Midbrain (tissue), 1 donor: Measurements from ENCODE around the gene CRAMP1.
"Not testable (repeated sequence)": the region's sequence is repeated elsewhere in the genome, so short reads cannot be mapped to it uniquely, and the experiment has no call there.

Source experiments
- DNase-seq: peaks from one replicate; lab custom pipeline; 2025; lab: John Stamatoyannopoulos, UW

CRAMP1 gene

DNA sequence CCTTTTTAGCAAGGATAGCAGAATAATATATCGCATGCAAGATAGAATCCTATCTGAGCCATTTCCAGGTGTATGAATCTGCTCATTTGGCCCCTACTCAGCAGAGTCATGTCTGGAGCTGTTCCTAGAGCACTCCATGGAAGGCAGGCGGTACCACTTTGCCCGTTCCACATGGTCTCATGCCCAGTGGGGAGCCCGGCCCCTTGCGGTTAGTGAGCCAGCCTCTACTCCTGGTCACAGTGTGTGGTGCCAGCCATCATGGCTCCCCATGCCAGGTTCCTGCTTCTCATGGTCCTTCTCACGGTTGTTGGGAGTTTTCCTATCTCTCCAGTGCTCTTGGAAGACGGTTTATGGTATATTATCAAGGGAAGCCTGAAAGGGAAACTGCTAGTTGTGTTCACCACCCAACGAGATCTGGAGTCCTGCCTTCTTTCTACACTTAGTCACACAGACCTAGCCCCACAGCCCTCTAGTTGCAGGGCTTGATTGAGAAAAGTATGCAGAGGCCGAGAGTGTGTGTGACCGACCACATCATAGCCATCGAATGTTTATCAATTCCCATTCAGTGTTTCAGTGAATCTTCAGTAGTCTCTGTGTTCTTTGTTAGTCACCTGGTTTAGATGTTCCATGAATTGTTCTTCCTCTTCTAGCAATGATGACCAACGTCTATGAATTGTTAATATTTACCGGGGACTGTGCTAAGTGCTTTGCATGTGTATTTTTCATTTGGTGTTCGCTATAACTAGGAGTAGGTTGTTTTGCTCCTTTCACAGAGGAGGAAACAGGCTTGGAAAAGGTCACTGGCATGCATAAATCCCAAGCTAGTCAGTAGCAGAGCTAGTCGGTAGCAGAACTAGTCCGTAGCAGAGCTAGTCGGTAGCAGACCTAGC lies 75.5 kb downstream of the CRAMP1 start:
- DNase-seq, result no peak

DNA sequence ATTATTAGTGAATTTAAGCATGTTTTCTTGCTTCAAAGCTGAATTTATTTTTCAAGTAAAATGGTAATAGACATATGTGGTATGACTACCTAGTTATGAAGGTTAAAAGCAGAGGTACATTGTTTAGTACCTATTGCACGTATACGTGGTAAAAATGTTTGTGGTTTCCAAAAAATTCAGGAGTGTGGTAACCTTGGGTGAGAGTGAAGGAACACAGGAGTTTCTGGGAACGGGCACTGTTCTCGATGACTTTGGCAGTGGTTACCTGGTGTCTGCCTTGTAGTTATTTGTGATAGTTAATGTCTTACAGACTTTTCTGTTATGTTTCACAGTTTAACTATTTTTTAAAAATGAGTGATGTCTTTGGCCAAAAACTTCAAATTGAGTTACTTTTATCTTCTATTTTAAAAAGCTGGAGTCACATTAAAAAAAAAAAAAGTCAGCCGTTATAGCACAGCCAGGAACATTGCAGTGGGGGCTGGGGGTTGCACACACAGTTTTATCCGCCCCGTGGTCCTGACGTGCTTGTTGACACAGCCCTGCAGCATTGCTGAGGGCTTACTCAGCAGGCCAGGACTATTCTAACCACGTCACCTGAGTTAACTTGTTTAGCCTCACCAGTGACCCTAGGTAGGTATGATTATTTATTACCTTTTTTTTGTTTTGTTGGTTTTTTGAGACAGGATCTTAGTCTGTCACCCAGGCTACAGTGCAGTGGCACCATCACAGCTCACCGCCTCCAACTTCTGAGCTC lies 76.8 kb downstream of the CRAMP1 start:
- no peak for DNase-seq

DNA sequence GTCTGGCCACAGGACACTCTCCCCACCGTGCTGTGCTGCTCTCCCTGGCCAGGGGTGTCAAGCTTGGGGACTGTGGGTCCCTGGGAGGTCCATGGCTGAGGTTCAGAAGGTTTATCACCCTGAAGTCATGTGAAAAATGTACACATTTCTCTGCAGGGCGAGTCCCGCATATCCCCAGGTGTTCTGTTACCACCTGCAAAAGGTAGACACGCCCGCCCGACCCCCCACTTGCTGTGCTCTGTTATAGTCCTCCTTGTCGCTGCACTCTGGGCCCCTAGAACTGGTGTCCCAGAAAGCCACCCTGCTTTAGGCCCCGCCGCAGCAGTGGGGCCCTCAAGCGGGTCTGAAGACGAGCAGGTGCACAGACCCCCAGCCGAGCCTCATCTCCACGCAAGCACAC lies 77.7 kb downstream of the CRAMP1 start:
- no peak for DNase-seq

DNA sequence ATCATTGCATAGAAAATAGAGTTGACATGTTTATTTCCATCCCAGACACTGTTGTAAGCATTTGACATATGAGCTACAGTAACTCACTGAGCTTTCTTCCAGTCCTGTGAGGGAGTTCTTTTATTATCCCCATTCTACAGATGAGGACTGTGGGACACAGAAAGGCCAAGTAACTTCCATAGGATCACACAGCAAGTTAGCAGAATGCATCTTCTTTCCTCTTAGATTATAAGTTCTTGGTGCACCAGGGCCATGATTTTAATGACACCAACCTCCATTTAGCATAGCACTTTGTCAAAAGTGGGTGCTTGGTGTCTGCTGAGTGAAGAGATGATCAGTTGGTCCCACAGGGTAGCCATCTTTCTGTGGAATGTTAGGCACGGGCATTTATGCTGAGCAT lies 78.7 kb downstream of the CRAMP1 start:
- no peak for DNase-seq

DNA sequence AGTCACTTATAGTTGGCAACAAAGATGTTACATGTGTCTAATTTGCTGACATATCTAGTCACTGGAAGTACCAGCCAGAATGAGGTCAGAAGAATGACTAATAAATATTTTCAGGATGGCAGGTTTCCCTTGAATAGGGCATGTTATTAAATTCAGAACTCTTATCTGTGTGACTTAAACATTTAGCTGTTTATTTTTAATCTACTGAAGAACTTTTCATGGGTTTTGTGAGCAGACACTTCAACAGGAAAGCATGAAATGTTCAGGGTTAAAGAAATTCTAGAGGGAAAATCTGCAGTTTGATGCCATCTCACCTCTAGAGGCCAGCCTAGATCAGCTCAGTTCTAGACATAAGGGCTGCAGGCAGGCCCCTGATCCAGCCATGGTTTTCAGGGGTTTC lies 79.1 kb downstream of the CRAMP1 start:
- no peak for DNase-seq

DNA sequence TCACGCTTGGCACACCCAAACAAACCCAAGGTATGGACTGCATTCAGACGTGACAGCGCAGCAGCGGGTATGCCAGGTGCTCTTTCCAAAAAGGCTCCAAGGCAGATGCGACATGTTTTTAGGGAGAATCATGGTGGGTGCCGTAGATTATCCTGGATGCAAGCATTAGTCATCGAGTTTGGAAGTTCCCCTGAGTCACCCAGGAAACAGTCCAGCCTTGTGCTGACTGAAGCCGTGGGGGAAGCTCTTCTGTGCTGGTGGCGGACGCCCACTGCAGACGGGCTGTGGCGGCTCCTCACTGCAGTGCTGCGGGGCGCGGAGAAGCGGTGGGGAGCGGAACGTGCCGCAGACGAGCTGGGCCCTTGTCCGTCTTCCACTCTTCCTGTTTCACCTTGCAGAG lies 79.8 kb downstream of the CRAMP1 start:
- no peak for DNase-seq

DNA sequence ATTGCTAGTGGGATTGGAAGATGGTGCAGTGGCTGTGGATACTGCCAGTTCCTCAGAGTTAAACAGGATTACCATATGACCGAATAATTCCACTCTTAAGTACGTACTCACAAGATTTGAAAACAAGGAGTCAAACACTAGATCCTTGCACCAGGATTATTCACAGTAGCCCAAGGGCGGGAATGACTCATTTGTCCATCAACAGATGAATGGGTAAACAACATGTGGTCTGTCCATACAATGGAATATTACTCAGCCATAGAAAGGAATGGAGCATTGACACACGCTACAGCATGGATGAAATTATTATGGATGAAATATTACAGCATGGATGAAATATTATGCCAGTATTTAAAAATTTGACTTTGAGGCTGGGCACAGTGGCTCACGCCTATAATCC lies 84.7 kb downstream of the CRAMP1 start:
- DNase-seq, result no peak

DNA sequence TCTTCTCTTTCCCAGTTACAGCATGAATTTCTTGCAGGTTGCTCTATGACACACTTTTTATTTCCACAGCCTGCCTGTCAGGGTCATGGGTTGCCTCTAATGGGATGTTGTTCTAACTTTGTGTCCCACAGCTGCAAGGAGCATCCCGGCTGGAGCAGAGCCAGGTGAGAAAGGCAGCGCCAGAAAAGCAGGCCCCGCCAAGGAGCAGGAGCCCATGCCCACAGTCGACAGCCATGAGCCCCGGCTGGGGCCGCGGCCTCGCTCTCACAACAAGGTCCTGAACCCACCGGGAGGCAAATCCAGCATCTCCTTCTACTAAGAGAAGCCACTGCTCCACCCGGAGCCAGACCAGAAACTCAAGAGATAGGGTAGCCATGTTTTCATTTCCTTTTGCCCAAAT lies 86.5 kb downstream of the CRAMP1 start:
- no peak for DNase-seq

DNA sequence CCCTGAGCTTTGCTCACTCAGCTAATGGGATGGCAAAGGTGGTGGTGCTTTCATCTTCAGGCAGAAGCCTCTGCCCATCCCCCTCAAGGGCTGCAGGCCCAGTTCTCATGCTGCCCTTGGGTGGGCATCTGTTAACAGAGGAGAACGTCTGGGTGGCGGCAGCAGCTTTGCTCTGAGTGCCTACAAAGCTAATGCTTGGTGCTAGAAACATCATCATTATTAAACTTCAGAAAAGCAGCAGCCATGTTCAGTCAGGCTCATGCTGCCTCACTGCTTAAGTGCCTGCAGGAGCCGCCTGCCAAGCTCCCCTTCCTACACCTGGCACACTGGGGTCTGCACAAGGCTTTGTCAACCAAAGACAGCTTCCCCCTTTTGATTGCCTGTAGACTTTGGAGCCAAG lies 88.1 kb downstream of the CRAMP1 start:
- DNase-seq, result no peak

DNA sequence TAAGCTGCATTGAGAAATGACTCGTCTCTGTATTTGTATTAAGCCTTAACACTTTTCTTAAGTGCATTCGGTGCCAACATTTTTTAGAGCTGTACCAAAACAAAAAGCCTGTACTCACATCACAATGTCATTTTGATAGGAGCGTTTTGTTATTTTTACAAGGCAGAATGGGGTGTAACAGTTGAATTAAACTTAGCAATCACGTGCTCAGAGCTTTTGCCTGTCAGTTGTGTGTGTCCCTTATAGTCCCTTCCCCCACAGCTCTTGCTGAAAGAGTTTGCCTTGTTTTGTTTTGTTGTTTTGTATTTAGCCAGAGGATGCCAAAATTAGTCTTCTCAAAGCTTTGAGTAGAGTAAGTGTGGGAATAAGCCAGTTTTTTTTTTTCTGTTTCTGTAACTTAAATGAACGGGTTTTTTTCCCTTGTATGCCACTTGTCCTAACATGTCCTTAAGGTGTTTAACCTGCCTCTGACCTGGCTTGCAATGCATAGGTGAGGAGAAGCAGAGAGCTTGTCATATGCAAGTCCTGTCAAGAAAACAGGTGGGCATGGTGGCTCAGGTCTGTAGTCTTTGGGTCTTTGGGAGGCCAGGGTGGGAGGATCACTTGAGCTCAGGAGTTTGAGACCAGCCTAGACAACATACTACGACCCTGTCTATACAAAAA lies 89.2 kb downstream of the CRAMP1 start:
- DNase-seq, result no peak

DNA sequence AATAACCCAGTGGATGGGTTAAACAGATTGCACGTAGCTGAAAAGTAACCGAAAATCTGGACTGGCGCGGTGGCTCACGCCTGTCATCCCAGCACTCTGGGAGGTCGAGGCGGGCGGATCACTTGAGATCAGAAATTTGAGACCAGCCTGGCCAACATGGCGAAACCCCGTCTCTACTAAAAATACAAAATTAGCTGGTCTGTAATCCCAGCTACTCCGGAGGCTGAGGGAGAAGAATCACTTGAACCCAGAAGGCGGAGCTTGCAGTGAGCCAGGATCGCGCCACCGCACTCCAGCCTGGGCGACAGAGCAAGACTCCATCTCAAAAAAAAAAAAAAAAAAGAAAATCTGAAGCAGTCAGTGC lies 93.1 kb downstream of the CRAMP1 start:
- DNase-seq, result not testable (repeated sequence)

DNA sequence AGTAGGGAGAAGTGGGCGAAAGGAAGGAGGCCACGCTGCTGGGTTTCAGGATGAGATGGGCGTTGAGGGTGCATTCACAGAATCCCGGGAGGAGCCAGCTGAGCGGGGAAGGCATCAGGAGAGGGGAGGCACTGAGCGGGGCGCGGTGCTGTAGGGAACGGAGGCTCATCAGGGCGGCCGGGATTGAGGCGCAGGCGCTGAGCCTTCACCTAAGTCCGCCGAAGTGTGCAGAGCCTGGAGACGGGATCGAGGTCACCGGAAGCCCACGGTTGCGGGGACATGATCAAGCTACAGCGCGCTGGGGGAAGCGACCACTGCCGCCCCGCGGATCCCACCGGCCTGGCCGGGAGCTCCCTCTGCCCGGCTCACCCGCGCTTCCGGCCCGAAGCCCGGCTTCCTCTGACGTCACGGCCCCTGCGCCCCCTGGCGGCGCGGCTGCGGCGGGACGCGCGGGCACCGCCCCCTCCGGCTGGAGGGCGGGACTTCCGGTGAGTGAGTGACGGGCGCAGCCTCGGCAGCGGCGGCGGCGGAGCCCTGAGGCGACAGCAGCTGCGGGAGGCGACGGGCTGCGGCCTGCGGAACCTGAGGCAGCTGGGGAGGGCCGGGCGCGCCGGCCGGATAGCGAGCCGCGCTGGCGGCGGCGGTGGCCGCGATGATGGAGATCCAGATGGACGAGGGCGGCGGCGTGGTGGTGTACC lies 93.7 kb downstream of the CRAMP1 start, which contains the start of gene MAPK8IP3:
Gene MAPK8IP3 (plus strand): TSS at position 508 of the 698 bp plus-strand sequence. CDS start 145 bp downstream, at position 653.
- DNase-seq, result peak; percentile 93

DNA sequence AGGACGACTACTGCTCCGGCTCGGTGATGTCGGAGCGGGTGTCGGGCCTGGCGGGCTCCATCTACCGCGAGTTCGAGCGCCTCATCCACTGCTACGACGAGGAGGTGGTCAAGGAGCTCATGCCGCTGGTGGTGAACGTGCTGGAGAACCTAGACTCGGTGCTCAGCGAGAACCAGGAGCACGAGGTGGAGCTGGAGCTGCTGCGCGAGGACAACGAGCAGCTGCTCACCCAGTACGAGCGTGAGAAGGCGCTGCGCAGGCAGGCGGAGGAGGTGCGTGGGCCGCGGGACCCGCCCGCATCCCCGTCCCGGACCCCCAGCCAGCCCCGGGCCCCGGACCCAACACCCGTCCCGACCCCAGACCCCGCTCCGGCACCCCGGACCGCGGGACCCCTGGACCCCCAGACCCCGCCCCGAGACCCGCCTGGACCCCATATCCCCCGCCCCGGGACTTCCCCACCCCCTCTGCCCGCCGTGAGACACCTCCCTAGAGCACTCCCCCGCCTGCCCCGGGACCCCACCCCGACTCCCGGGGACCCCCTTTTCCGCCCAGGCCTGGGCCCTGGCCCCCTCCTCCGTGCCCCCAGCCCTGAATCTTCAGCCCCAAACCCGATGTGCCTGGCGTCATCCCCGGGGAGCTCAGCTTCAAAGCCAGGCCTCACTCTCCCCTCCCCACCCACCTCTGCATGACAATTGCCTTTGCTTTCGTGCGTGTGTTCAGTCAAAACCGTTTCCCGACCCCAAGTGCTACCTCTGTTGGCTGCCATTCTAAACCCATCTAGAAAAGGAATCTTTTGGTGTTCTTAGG lies 94.4 kb downstream of the CRAMP1 start:
- no peak for DNase-seq

DNA sequence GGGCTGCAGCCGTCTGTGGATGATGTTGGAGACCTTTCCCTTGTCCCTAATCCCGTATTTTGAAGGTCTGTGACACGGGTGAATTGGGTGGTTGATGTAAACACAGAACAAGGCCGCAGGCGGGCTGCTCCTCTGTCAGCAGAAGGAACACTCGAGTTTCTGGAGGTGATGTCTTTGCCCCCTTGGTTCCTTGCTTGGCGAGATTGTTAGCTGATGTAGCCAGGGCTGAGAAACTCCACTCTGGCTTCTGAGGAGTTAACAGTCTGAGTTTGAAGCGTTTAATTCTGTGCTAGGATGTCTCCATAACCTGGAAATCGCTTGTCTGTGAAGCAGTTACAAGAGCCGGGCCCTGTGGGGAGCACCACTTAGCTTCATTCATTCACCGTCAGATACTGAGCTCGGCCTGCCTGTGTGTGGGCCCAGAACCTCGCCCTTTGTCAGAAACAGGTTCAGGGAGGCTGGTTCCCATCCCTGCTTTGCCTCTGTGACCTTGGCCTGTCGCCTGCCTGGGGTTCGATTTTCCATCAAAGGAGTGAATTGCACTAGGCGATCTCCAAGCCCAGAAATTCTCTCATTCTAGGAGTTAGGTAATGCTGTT lies 95.1 kb downstream of the CRAMP1 start:
- peak; percentile 20 for DNase-seq

DNA sequence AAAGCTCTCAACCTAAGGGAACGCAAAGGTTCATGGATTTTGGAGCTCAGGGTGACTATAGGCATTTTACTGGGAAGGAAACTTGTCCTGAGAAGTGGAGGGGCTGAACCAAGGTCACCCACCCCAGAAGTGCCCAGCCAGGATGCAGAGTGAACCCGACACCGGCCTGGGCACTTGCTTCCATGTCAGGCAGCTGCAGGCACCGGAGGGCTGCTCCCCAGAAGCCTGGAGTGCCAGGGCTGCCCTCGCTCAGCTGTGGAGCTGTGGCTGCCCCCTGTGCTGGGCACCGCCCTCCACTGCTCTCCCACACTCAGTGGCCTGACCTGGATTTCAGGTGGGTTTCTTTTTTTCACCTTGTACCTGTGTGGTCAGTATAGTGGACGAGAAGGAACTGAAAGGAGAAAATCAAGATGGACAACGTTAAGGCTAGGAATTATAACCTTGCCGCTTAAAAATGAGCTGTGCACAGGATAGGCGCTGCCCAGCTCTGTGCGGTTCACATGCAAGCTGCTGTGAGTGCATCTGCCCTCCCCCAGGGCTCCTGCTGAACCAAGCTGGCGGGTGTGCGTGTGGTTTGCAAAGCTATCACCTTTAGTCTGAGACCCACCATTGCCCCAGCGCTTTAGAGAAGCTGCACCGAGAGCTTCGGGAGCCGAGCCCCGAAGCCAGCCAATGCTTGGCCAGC lies 96.1 kb downstream of the CRAMP1 start:
- DNase-seq, result no peak

DNA sequence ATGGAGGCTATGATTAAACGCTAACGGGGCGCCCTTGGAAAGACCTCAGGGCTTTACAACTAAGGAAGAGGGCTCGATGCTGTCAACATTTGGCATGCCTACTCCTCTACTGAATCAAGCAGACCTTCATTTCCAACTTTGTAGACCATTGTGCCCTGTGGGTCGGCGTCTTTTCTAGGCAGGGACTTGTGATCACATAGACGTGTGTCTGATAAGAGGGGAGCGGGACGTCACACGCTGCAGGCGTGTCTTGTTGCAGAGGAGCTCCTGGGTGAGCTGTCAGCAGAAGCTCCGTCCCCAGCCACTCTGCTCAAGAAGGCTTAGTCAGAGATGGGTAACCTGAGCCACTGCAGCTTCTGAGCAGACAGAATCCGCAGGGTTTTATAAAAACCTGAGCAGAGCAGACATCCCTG lies 96.6 kb downstream of the CRAMP1 start:
- no peak for DNase-seq

DNA sequence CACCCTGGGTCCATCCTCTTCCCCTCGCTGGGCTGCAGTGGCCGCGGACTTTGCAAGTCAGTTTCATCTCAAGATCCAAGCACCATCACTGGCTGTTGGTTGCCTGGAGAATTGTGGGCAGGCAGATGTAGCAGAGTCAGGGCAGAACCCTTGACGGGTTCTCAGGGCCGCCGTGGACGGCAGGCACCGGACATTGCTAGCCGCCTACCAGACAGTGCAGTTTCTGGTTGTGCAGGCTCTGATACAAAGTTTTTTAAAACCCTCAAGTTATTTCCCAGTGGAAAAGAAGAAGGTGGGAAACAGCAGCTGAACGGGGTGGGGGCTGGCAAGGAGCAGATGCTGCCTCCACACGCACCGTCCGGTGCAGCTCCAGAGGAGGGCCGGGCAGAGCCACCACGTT lies 97.2 kb downstream of the CRAMP1 start:
- DNase-seq, result no peak

DNA sequence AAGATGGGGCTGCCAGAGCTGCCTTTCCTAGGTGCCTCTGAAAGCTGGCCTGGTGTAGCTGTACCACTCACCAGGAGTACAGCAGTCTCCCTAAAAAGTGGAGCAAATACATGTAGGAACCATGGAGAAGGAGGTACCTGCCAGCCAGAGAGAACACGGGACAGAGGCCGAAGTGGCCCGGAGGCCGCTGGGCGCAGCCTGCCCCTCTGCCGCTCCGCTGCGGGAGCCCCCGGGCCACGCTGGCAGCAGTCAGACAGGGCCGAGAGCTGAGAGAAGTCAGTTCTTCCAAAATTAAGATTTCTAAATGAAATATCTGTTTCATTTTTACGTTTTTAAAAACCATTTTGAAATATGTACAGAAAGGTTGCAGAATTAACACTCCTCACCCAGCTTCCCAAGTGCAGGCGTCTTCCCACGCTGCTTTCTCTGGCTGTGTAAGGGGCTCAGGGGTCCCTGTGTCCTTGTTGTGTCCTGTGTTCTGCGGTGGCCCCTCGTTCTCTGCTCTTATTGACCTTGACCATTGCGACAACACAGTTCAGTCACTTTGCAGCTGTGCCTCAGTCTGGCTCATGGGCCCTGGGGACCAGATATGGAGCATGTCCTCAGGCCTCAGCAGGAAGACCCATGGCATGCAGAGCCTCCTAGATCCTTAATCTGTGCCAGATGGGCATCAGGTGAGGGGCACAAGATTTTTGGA lies 98.8 kb downstream of the CRAMP1 start:
- no peak for DNase-seq

DNA sequence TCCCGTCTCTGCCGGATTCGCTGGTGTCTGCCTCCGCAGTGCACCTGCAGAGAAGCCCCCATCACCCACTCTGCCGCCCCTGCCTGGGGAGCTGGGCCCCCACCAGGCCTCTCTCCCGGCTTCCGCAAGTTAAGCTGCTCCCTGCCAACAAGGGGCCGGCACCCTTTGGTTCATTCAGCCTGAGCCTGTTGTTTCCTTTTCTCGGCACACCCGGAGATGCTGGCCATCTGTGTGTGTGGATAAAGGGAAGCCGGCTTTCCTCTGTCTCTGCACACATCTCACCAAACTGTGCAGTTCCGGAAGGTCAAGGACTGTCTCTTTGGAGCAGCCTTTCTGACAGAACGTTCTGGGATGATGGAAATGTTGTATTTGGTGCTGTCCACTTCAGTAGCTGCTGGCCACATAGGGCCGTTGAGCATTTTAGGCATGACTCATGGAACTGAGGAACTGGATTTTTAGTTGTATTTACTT lies 100.7 kb downstream of the CRAMP1 start:
- DNase-seq, result peak; percentile 12
